IPS DF 19.7 (cell line): Measurements from ENCODE around the gene ERF.

Source experiments
- DNase-seq: peaks from one replicate; pipeline ENCODE4 v3.0.0-alpha.2; 2013; ENCODE audit warnings: low read depth, low spot score

The ERF gene

DNA sequence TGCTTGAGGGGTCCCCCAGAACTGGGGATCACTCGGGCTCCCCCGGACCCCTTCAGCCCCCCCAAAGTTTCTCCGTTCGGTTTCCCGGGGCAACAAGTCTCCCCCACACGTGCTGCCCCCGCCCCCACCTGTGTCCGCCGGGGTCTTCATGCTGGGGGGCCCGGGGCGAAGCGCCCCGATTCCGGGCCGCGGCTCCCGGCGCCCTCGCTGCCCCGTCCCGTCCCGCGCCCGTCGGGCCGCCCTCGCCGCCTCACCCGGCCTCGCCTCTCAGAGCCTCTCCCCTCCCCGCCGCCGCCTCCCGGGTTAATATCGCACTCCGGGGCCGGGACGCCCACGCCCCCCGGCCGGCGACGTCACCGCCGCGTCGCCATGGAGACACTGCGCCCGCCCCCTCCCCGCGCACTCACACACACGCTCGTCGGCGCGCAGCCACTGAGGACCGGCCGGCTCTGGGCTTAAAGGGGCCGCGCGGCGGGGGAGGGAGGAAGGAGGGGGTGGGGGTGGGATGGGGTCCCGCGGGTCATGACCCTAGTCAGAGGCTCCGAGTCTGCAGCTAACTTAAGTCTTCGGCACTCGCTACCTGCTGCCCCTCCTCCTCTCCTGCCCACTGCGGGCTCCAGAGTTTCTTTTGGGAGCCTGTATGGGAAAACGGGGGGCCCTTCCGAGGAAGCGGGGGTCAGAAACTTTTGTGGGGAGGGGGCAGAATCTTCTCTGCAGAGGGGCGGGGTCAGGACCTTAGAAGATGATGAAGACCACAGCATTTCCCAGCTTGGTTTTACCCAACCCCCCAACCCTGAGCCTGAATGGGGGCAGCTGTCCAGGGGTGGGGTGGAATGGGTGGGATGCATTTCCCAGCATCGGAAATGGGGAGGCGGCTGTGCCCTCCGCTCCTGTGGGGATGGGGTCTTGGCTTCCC is at the start of gene ERF:
Gene ERF, minus strand, starts transcription at position 279 of the 916 bp plus-strand sequence. Its CDS starts 129 bp downstream, at position 150.
- no peak for DNase-seq

DNA sequence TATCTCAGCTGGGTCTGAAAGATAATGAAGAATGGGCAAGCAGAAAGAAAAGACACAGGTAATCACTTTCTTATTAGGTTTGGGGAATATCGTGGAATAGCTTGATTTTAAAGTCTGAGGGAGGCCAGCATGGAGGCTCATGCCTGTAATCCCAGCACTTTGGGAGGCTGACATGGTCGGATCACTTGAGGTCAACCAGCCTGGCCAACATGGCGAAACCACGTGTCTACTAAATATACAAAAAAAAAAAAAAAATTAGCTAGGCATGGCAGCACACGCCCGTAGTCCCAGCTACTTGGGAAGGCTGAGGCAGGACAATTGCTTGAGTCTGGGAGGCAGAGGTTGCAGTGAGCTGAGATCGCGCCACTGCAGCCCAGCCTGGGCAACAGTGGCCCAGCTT is 48.9 kb upstream of the ERF start:
- no peak for DNase-seq

- DNase-seq: no peak
Measured at GRCh38 chr19:42303101-42303464, 48.2 kb upstream of the ERF start.

- no peak for DNase-seq
Measured at GRCh38 chr19:42301646-42302203, 46.8 kb upstream of the ERF start, which contains the start of gene PRR19. PRR19 (plus strand) TSS chr19:42302132; CDS start chr19:42309585, 7,453 bp downstream.

DNA sequence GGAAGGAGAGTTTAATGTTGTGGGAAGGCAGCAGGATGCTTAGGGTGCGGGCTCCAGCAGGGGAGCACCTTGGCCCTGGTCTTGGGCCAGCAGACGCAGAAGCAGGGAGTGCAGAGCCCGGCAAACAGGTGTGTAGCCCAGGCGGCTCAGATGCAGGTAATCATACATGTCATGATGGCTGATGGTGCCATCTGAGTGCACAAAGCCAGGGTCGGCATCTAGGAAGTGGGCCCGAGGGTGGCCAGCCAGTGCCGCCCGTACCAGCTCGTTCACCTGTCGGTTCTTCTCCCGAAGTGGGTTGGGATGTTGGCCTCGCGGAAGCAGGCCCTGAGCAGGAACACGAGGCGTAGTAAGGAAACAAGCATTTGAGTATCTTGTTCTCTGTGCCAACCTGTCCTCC is 42.1 kb upstream of the ERF start:
- DNase-seq: no peak

DNA sequence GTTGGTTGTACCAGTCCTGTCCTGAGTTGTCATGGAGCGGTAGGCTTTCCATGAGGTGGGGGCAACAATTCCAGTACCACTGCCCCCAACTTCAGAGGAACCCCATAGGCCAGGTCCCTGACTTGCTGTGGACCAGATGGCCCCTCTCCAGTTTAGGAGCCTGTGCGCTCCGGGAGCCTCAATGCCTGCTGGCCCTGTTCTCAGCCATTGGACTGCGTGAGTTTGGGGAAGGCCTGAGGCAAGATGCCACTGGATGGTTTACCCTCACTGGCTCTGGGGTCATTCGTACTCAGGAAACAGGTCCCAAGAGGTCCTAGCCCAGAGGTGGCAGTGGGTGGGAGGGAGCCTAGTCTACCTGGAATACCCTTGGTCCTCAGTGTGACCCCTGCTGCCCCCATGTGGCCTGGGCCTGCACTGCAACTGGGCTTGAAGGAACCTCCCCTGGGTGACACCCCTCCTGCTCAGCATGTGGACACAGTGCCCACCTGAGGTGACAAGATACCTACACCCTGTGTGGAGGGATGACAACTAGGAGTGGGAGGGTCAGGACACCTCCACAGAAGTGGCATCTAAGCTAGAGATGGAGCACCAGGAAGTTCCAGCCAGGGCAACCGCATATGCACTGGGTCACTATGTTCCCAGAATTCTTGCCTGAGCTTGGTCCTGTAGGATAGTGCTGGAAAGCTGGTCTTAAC is 41.0 kb upstream of the ERF start:
- no peak for DNase-seq

GRCh38 chr19:42295342-42295741 is 40.4 kb upstream of the ERF start:
- DNase-seq: no peak

GRCh38 chr19:42294471-42295137 is 39.7 kb upstream of the ERF start:
- no peak for DNase-seq

GRCh38 chr19:42293948-42294347 is 39.0 kb upstream of the ERF start:
- DNase-seq: no peak

GRCh38 chr19:42293540-42293939 is 38.6 kb upstream of the ERF start:
- no peak for DNase-seq

DNA sequence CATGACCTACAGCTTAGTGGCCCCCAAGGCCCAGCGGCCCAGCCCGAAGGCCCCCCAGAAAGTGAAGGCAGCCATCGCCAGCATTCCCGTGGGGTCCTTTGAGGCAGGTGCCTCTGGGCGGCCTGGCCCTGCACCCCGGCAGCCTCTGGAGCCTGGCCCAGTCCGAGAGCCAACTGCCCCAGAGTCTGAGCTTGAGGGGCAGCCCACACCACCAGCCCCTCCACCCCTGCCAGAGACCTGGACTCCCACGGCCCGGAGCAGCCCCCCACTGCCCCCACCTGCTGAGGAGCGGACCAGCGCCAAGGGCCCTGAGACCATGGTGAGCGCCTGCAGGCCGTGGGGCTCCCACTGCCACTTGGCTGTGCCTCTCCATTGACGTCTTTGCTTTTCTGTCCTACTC is 38.0 kb upstream of the ERF start:
- no peak for DNase-seq

DNA sequence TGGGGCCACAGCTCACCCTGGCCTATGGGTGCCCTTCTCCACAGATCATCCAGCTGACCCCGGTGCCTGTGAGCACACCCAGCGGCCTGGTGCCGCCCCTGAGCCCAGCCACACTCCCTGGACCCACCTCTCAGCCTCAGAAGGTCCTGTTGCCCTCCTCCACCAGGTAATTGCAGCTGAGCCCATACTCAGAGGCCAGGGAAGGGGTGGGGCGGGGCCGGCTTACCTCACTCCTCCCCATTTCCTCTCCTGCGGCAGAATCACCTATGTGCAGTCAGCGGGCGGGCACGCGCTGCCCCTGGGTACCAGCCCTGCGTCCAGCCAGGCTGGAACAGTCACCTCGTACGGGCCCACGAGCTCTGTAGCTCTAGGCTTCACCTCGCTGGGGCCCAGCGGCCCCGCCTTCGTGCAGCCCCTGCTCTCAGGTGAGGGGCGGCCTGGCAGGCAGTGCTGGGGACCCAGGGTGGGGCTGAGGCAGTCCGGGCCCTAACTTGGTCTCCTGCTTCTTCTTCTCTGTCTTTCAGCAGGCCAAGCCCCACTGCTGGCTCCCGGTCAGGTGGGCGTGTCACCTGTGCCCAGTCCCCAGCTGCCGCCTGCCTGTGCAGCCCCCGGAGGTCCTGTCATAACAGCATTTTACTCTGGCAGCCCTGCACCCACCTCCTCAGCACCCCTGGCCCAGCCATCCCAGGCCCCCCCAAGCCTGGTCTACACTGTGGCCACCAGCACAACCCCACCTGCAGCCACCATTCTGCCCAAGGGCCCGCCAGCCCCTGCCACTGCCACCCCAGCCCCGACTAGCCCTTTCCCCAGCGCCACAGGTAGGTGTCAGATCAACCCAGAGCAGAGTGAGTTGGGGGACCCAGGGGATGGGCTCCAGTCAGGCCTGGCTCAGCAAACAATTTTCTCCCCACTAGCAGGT is 37.4 kb upstream of the ERF start:
- DNase-seq: no peak

DNA sequence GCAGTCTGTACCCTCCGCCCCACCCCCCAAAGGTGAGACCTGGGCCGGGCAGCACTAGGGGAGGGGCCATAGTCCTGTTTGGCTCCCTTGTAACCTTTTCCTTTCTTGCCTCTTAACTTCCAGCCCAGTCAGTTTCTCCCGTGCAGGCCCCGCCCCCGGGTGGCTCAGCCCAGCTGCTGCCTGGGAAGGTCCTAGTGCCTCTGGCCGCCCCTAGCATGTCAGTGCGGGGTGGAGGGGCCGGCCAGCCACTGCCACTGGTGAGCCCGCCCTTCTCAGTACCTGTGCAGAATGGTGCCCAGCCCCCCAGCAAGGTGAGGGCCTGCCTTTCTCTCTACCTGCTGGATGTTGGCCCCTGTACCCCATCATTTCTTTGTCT is 36.5 kb upstream of the ERF start:
- DNase-seq: no peak

GRCh38 chr19:42290523-42291434 is 35.9 kb upstream of the ERF start:
- no peak for DNase-seq

DNA sequence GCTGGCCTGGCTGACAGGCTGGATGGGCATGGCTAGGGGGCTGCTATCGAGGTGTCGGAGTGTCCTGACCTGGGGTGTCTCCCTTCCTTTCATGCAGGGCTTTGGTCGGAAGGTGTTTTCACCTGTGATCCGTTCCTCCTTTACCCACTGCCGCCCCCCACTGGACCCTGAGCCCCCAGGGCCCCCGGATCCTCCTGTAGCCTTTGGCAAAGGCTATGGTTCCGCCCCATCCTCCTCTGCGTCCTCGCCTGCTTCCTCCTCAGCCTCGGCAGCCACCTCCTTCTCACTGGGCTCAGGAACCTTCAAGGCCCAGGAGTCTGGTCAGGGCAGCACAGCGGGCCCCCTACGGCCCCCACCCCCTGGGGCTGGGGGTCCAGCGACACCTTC is 35.2 kb upstream of the ERF start:
- no peak for DNase-seq

DNA sequence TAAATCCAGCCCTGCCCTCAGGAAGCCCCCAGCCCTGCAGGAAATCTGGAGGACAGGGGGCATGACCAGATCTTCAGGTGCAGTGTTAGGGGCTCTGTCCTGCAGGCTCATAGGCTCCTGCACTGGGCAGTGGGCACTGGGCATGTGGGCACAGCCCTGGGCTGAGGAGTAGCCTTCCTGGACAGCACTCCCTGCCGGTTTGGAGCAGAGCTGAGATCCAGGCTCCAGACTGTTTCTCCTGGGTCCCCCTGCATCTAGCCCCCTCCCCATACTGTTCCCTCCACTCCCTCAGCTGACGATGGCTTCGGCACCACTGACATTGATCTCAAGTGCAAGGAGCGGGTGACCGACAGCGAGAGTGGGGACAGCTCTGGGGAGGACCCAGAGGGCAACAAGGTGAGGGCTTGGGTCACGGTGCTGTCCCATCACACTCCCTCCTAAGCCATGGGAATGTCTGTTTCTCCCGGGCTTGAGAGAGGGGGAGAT is 34.7 kb upstream of the ERF start:
- no peak for DNase-seq

GRCh38 chr19:42288881-42289555 is 34.1 kb upstream of the ERF start:
- no peak for DNase-seq

GRCh38 chr19:42288387-42288786 is 33.5 kb upstream of the ERF start:
- DNase-seq: no peak

DNA sequence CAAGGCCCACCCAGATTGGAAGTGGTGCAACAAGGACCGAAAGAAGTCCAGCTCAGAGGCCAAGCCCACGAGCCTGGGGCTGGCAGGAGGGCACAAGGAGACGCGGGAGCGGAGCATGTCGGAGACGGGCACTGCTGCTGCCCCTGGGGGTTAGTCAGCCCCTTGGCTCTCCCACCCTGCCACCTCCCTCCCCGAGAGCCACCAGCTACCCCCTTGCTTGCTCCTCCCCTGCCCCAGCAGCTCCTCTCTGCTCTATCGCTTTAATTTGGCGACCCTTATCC is 32.8 kb upstream of the ERF start:
- no peak for DNase-seq
